IPS-NIHi11 (cell line): ENCODE measurements around the gene KIRREL1.

Experiments
- DNase-seq: peaks from one replicate; pipeline ENCODE4 v3.0.0; 2012; ENCODE audit warnings: mixed read lengths, low spot score

KIRREL1 gene

GRCh38 chr1:157975228-157975950 lies 18.1 kb upstream of the KIRREL1 start:
- no peak for DNase-seq

- DNase-seq: no peak
These were observed 16.6 kb upstream of the KIRREL1 start for GRCh38 chr1:157976888-157977287.

DNA sequence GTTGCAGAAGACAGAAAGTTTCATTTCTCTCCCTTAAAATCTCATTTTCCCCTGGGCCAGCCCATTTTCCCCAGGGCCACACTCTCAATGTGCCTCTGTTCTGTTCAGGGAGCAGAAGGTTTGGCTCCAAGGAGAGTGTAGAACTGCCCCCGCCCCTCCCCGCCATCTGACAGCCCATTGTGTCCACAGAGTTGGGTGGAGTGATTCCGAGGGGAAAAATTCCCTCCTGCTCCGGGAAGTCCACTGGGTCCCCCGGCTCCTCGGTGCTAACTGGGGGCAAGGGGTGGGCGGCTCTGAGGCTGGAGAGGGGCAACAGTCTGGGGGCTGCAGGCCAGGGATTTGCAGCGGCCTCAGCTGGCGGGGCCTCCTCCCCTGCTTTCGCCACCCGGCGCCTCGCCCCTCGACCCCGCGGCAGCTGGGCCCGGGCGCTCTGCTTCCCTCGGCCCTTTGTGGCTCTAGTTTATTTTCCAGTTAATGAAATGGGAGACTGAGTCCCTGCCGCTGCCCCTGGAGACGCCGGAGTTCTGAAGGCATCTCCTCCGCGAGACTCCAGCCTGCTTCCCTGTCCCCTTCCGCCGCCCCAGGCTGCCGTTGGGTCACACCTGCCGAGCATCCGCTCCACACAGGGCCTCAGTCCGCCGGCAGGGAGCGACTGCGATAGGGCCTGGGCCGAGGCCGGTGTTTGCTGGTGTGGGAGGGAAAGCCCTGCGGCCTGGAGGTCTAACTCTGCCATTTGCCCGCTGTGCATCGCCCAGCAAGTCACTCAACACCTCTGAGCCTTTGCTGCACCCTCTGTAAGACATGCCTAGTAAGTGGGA lies 14.7 kb upstream of the KIRREL1 start:
- peak; percentile 42 for DNase-seq

DNA sequence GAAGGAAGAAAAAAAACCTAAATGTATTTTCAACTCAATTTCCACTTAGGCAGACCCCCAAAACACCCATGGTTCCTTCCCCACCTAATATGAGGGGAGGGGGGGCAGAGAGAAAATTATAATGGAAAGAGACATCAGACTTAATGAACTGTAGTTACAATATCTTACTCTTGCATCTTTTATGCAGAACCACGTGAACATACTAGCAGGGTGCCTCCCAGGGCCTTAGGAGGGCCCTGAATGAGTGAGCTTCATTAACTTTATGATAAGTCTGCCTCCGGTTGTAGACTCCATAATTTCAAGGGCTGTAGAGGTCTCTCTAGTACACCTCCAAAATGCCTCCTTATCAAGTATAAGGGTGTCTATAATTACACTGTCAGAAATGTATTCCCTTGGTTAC lies 11.3 kb upstream of the KIRREL1 start:
- no peak for DNase-seq

GRCh38 chr1:157983787-157984186 lies 9.7 kb upstream of the KIRREL1 start:
- DNase-seq: no peak

DNA sequence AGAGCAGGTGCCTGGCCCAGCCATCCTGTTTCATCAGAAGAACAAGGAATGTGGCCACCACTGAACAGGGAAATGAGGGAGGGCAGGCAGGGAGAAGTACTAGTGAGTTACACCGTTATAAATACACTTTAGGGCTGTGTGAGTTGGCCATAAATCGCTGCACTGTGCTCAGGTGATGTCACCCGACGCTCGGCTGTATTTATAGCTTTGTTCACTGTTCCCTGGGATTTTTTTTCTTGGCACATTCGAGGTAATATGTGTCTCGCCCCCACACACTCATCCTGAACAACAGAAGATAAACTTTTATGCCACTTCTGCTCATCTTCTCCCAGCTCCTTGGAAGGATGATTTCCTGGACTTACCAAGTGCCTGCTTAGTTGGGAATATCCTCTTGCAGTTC lies 9.0 kb upstream of the KIRREL1 start:
- no peak for DNase-seq

DNA sequence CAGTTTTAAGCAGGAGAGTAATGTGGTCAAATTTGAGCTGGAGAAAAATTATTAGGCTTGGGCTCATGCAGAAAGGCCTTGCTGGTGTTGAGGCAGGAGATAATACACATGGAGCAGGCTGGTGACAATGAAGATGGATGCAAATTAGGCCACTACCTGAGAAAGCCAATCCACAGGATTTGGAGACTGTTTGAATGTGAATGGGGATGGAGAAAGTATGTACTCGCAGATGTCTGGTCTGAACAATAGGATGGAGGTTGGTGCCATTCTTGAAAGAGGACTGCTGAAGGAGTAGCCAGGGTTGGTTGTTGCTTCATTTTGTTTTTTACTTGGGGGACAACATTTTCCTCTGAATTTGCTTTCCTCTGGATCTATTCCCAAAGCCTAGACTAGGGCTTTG lies 8.0 kb upstream of the KIRREL1 start:
- DNase-seq: no peak

GRCh38 chr1:157988002-157988401 lies 5.4 kb upstream of the KIRREL1 start:
- DNase-seq: no peak

GRCh38 chr1:157992031-157992832 lies 1.2 kb upstream of the KIRREL1 start:
- DNase-seq: peak; percentile 73

DNA sequence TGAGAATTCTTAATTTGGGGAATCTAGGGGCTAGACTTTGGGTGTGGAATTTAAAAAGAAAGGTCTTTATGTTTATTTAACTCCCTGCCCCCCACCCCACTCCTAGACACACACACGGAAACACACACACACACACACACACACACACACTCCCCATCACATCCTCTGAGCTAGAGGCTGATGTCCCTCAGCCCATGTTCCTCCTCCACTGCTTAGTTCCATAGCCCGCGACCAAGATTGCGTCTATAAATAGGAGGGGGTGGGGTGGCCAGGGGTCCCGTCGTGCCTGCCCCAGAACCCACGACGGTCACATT lies 655 bp upstream of the KIRREL1 start:
- no peak for DNase-seq

- DNase-seq: peak; percentile 33
These were observed 617 bp downstream of the KIRREL1 start for GRCh38 chr1:157993918-157994605.

- no peak for DNase-seq
These were observed 1.5 kb downstream of the KIRREL1 start for GRCh38 chr1:157994704-157995582.

GRCh38 chr1:157995583-157996169 lies 2.2 kb downstream of the KIRREL1 start:
- no peak for DNase-seq

- DNase-seq: no peak
These were observed 3.0 kb downstream of the KIRREL1 start for GRCh38 chr1:157996433-157996832.

- no peak for DNase-seq
These were observed 7.1 kb downstream of the KIRREL1 start for GRCh38 chr1:158000507-158000906.

DNA sequence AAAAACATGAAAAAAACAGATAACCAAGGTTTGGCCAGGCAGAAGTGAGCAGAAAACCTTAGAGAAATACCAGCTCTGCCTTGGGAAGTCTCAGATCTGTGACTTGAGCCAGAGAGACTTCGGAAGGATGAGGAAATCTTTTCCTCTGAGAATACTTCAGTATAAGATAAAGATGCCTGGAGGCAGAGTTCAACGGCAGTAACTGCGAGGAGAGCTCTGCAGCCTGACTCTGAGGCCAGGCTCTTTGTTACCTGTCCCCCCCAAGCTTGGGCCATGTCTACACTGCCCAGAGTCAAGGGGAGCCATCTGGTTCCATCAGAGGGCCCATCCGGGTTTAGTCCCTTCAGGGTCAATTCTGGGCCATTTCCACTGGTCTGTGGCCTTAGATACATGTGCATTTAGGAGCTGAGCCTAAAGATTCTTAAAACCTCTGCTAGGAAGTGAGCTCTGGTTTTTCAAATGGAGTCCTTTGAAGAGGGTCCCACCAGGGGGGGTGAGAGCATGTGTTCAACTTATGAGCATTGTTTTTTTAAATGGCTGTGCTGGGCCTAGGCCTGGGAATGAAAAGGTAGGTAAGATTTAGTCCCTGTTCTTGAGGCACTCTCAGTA lies 8.7 kb downstream of the KIRREL1 start:
- no peak for DNase-seq

GRCh38 chr1:158002631-158003405 lies 9.4 kb downstream of the KIRREL1 start:
- DNase-seq: peak; percentile 54

- DNase-seq: no peak
These were observed 10.0 kb downstream of the KIRREL1 start for GRCh38 chr1:158003406-158003800.

- DNase-seq: no peak
These were observed 11.8 kb downstream of the KIRREL1 start for GRCh38 chr1:158005224-158005623.

GRCh38 chr1:158007180-158007579 lies 13.7 kb downstream of the KIRREL1 start:
- DNase-seq: no peak
